Neural progenitor cell (in vitro differentiated cells): Measurements from ENCODE around the gene MUC5AC.

ENCODE experiments used
- CTCF ChIP-seq: fragments of 200-600 bp; sonication (generic); IDR thresholded peaks from 2 replicates; pipeline ENCODE4 v1.5.1; 2017; ENCODE audit warnings: antibody characterized with exemption, mild to moderate bottlenecking
- EZH2 ChIP-seq: fragments of 200-600 bp; sonication (generic); IDR thresholded peaks from 2 replicates; pipeline ENCODE4 v1.6.1; 2017; ENCODE audit warnings: antibody characterized with exemption, mild to moderate bottlenecking, moderate library complexity
- EZH2phosphoT487 ChIP-seq: fragments of 200-600 bp; sonication (generic); IDR thresholded peaks from 2 replicates; pipeline ENCODE4 v1.6.1; 2017; ENCODE audit warnings: antibody characterized with exemption

GRCh38 chr11:1121813-1122663 is 35.7 kb upstream of the MUC5AC start:
- TF ChIP-seq CTCF (no peak), EZH2 (no peak), EZH2phosphoT487 (no peak)
